BLaER1 (cell line): ENCODE measurements around the gene RABIF.
"Not testable (repeated sequence)": the region's sequence is repeated elsewhere in the genome, so short reads cannot be mapped to it uniquely, and the experiment has no call there.

Experiments used
- H3K27ac ChIP-seq: shearing (Covaris generic); formaldehyde crosslinking; 2 replicates; pipeline ENCODE4 v1.8.1; 2022
- H3K27me3 ChIP-seq: shearing (Covaris generic); formaldehyde crosslinking; 2 replicates; pipeline ENCODE4 v1.8.1; 2022
- H3K36me3 ChIP-seq: shearing (Covaris generic); formaldehyde crosslinking; 2 replicates; pipeline ENCODE4 v1.8.1; 2022
- H3K4me1 ChIP-seq: shearing (Covaris generic); formaldehyde crosslinking; 2 replicates; pipeline ENCODE4 v1.8.1; 2022
- H3K4me2 ChIP-seq: shearing (Covaris generic); formaldehyde crosslinking; 2 replicates; pipeline ENCODE4 v1.8.1; 2022
- H3K4me3 ChIP-seq: shearing (Covaris generic); formaldehyde crosslinking; 2 replicates; pipeline ENCODE4 v1.8.1; 2022
- H3K9ac ChIP-seq: shearing (Covaris generic); formaldehyde crosslinking; 2 replicates; pipeline ENCODE4 v1.8.1; 2022
- H3K9me3 ChIP-seq: shearing (Covaris generic); formaldehyde crosslinking; 2 replicates; pipeline ENCODE4 v1.8.1; 2022
- H4K20me1 ChIP-seq: shearing (Covaris generic); formaldehyde crosslinking; 2 replicates; pipeline ENCODE4 v1.8.1; 2022
- Cebpa-rat ChIP-seq: shearing (Covaris generic); IDR thresholded peaks from 2 replicates; pipeline ENCODE4 v1.8.1; 2022

Gene RABIF

GRCh38 chr1:202888531-202889360 lies at the start of gene RABIF:
Gene RABIF, minus strand, starts transcription at chr1:202889149. Its CDS starts 51 bp downstream, at chr1:202889098.
- Histone ChIP-seq H3K36me3 (peaks cover 44% of the 10 kb centered on the region), H3K9ac (peak within 1 kb of the TSS; percentile 86), H3K4me3 (peak within 1 kb of the TSS; percentile 82), H3K4me2 (peak within 1 kb of the TSS; percentile 80), H3K9me3 (no peaks in the 10 kb centered on the region), H3K4me1 (peaks cover 35% of the 10 kb centered on the region), H3K27ac (peak within 1 kb of the TSS; percentile 84), H3K27me3 (no peaks in the 10 kb centered on the region), H4K20me1 (peaks cover 15% of the 10 kb centered on the region)
- no peak for TF ChIP-seq Cebpa-rat

- H3K27ac ChIP-seq, result no peak overlapping the region
- H3K4me2 ChIP-seq, result no peak overlapping the region
- H3K27me3 ChIP-seq, result no peaks in the 10 kb centered on the region
- no peak for TF ChIP-seq Cebpa-rat
- H3K36me3 ChIP-seq, result peaks cover 45% of the 10 kb centered on the region
- H4K20me1 ChIP-seq, result no peaks in the 10 kb centered on the region
- no peak overlapping the region for H3K9ac ChIP-seq
- no peak overlapping the region for H3K4me3 ChIP-seq
- no peaks in the 10 kb centered on the region for H3K9me3 ChIP-seq
- no peaks in the 10 kb centered on the region for H3K4me1 ChIP-seq
Measured at GRCh38 chr1:202938287-202938925, 49.5 kb upstream of the RABIF start.

- H3K27ac ChIP-seq, H3K4me2 ChIP-seq, H4K20me1 ChIP-seq, H3K9ac ChIP-seq, H3K4me1 ChIP-seq, H3K9me3 ChIP-seq, H3K27me3 ChIP-seq, H3K4me3 ChIP-seq: not testable (repeated sequence)
- peaks cover 25% of the 10 kb centered on the region for H3K36me3 ChIP-seq
Measured at GRCh38 chr1:202936409-202936808, 47.5 kb upstream of the RABIF start.

- Histone ChIP-seq H3K27me3 (no peaks in the 10 kb centered on the region), H3K4me1 (no peaks in the 10 kb centered on the region), H3K4me2 (no peak overlapping the region)
Measured at GRCh38 chr1:202935844-202936243, 46.9 kb upstream of the RABIF start.

GRCh38 chr1:202934755-202935154 lies 45.8 kb upstream of the RABIF start:
- Histone ChIP-seq H3K4me2 (no peak overlapping the region), H3K27ac (no peak overlapping the region), H3K4me1 (no peaks in the 10 kb centered on the region), H3K27me3 (no peaks in the 10 kb centered on the region), H3K9me3 (no peaks in the 10 kb centered on the region), H4K20me1 (no peaks in the 10 kb centered on the region), H3K4me3 (no peak overlapping the region), H3K9ac (no peak overlapping the region), H3K36me3 (peaks cover 8% of the 10 kb centered on the region)
- no peak for TF ChIP-seq Cebpa-rat

More at GRCh38 chr1:202935844-202936243, 46.9 kb upstream of the RABIF start:
- TF ChIP-seq Cebpa-rat, result no peak
- H3K4me3 ChIP-seq, result no peak overlapping the region
- no peaks in the 10 kb centered on the region for H4K20me1 ChIP-seq
- no peak overlapping the region for H3K9ac ChIP-seq
- peaks cover 19% of the 10 kb centered on the region for H3K36me3 ChIP-seq
- H3K27ac ChIP-seq, result no peak overlapping the region
- no peaks in the 10 kb centered on the region for H3K9me3 ChIP-seq

- Histone ChIP-seq H4K20me1 (no peaks in the 10 kb centered on the region), H3K9ac (no peak overlapping the region), H3K9me3 (no peaks in the 10 kb centered on the region), H3K27ac (no peak overlapping the region), H3K36me3 (no peaks in the 10 kb centered on the region), H3K4me3 (no peak overlapping the region), H3K4me2 (no peak overlapping the region), H3K4me1 (no peaks in the 10 kb centered on the region), H3K27me3 (no peaks in the 10 kb centered on the region)
- TF ChIP-seq Cebpa-rat, result no peak
Measured at GRCh38 chr1:202932476-202932875, 43.5 kb upstream of the RABIF start.

GRCh38 chr1:202926581-202927491 lies 37.9 kb upstream of the RABIF start, which contains the start of gene KLHL12:
Gene KLHL12, minus strand, starts transcription at chr1:202927234. Its CDS starts 2,072 bp downstream, at chr1:202925162.
- H3K4me1 ChIP-seq, result peaks cover 27% of the 10 kb centered on the region
- no peaks in the 10 kb centered on the region for H4K20me1 ChIP-seq
- H3K9ac ChIP-seq, result peak within 1 kb of the TSS; percentile 84
- peak within 1 kb of the TSS; percentile 90 for H3K4me3 ChIP-seq
- H3K27me3 ChIP-seq, result no peaks in the 10 kb centered on the region
- no peaks in the 10 kb centered on the region for H3K9me3 ChIP-seq
- H3K36me3 ChIP-seq, result peaks cover 22% of the 10 kb centered on the region
- peak within 1 kb of the TSS; percentile 94 for H3K4me2 ChIP-seq
- TF ChIP-seq Cebpa-rat, result peak; percentile 98
- peak within 1 kb of the TSS; percentile 82 for H3K27ac ChIP-seq

GRCh38 chr1:202923533-202923932 lies 34.6 kb upstream of the RABIF start:
- H3K4me2 ChIP-seq, result 0 out of 2 replicates have a peak overlapping the region, but pooled peaks have one; percentile 11
- H3K36me3 ChIP-seq, result peaks cover 42% of the 10 kb centered on the region
- no peaks in the 10 kb centered on the region for H4K20me1 ChIP-seq
- H3K4me3 ChIP-seq, result no peak overlapping the region
- H3K9me3 ChIP-seq, result no peaks in the 10 kb centered on the region
- peaks cover 27% of the 10 kb centered on the region for H3K4me1 ChIP-seq
- H3K27me3 ChIP-seq, result no peaks in the 10 kb centered on the region
- no peak for TF ChIP-seq Cebpa-rat
- peak overlapping the region; percentile 0; the same call in 1 of the 2 replicates for H3K9ac ChIP-seq
- no peak overlapping the region for H3K27ac ChIP-seq

- Histone ChIP-seq H3K27me3 (no peaks in the 10 kb centered on the region), H3K27ac (no peak overlapping the region), H4K20me1 (no peaks in the 10 kb centered on the region), H3K9me3 (no peaks in the 10 kb centered on the region), H3K4me1 (peaks cover 17% of the 10 kb centered on the region), H3K4me3 (no peak overlapping the region), H3K9ac (no peak overlapping the region), H3K4me2 (no peak overlapping the region), H3K36me3 (peaks cover 75% of the 10 kb centered on the region)
- no peak for TF ChIP-seq Cebpa-rat
Measured at GRCh38 chr1:202919615-202920014, 30.7 kb upstream of the RABIF start.
